Body of pancreas (tissue), 4 donors: ENCODE results near the gene CHMP1B.

ENCODE experiments used
- POLR2A ChIP-seq, 3 donors: fragments of 450-650 bp; IDR thresholded peaks; one replicate each; pipeline ENCODE4 v1.6.1; 2016; ENCODE audit warnings: antibody characterized with exemption in 3 of 3, mild to moderate bottlenecking in 2 of 3
- TF ChIP-seq, protein P1 (sequence below), 7 experiments: fragments of 450-650 bp in 4 of 7; fragments of 200-600 bp in 3 of 7; sonication (generic) in 3 of 7; IDR thresholded peaks; one replicate each; pipeline ENCODE4 v1.5.1; 2016 to 2019; ENCODE audit warnings: antibody characterized with exemption in 7 of 7

DNA sequence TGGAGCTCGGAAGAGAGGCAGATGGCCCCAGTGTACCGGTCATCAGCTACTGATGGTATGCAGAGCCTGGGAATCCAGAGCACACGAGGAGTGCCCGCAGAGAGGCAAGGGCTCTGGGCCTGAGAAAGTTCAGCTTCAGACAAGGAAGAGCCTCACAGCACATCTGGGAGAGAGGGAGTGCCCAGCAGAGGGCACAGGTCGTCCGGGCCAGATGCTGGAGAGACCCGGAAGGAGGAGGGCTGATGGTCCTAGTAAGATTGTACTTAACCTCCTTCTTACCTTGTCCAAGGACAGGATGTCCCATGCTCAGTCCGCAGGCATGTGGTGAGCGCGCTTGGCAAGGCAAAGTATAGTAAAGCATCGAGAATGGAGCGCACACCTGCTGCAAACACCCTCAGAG lies 24.4 kb upstream of the CHMP1B start:
- TF ChIP-seq, protein P1, sequence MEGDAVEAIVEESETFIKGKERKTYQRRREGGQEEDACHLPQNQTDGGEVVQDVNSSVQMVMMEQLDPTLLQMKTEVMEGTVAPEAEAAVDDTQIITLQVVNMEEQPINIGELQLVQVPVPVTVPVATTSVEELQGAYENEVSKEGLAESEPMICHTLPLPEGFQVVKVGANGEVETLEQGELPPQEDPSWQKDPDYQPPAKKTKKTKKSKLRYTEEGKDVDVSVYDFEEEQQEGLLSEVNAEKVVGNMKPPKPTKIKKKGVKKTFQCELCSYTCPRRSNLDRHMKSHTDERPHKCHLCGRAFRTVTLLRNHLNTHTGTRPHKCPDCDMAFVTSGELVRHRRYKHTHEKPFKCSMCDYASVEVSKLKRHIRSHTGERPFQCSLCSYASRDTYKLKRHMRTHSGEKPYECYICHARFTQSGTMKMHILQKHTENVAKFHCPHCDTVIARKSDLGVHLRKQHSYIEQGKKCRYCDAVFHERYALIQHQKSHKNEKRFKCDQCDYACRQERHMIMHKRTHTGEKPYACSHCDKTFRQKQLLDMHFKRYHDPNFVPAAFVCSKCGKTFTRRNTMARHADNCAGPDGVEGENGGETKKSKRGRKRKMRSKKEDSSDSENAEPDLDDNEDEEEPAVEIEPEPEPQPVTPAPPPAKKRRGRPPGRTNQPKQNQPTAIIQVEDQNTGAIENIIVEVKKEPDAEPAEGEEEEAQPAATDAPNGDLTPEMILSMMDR (IDR thresholded peaks at IDR 0.05): no peak
- no peak for TF ChIP-seq POLR2A (IDR thresholded peaks at IDR 0.05)
